ENCODE measurements around the gene PACSIN3. TPM values are rescaled to one million over a fixed set of nuclear protein-coding genes. Genes with fewer than 3 reads are reported as not detected.

PACSIN3 gene
- total RNA-seq, 4 donors from 2014 or later: 129 to 369 (median 205) TPM

DNA sequence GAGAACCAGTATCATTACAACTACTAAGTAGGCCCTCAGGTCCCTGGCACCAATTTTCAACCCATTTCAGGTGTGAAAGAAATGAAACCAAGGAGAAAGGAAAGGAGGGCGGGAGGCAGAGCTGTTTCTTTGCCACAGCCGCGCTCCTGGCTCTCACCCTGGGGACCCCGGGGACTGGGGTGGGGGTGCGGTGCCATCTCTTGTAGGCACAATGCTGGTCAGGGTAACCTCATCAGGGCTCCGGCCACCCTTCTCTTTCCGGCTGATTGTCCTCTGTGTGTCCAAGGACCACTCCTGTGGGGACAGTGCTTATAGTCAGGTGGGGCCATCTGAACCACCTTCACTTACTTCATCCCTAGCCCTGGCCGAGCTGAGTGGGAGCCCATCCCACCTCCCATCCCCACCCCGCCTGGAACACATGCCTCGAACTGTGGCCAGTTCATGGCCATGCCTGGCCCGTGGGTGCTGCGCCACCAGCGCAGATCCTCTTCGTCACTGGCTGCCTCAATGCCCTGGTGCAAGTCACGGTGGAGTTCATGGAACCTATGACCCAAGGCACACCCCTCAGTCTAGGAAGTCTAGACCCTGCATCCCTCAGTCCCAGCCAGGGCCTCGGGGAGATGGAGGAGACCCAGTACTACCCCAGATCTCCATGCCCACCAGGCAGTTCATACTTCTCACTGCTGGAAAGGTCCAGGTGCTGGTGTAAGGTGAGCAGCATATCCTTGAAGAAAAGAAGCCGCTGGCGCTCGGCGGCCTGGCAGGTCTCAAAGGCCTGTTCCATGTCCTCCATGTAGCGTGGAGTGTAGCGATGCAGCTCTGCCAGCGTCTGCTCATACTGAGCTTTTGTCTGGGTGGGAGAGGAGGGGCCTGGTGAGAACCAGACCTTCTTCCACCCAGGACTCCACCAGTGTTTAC is 7.2 kb downstream of the PACSIN3 start:
- no peaks in the 10 kb centered on the region for H3K9me3 ChIP-seq
- DNase-seq (no peak), ATAC-seq (no peak)
- H3K36me3 ChIP-seq: peaks cover 0 to 25% of the 10 kb centered on the region in 2 donors
- H3K4me1 ChIP-seq: peaks cover 70 to 80% of the 10 kb centered on the region in 2 donors
- TF ChIP-seq, protein P1, sequence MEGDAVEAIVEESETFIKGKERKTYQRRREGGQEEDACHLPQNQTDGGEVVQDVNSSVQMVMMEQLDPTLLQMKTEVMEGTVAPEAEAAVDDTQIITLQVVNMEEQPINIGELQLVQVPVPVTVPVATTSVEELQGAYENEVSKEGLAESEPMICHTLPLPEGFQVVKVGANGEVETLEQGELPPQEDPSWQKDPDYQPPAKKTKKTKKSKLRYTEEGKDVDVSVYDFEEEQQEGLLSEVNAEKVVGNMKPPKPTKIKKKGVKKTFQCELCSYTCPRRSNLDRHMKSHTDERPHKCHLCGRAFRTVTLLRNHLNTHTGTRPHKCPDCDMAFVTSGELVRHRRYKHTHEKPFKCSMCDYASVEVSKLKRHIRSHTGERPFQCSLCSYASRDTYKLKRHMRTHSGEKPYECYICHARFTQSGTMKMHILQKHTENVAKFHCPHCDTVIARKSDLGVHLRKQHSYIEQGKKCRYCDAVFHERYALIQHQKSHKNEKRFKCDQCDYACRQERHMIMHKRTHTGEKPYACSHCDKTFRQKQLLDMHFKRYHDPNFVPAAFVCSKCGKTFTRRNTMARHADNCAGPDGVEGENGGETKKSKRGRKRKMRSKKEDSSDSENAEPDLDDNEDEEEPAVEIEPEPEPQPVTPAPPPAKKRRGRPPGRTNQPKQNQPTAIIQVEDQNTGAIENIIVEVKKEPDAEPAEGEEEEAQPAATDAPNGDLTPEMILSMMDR (IDR thresholded peaks at IDR 0.05 in 4 of 5, conservative IDR thresholded peaks at IDR 0.05 in 1 of 5): no peak
- no peak for TF ChIP-seq POLR2A (IDR thresholded peaks at IDR 0.05)
- intact Hi-C loops (cut with DNase I; ENCODE audit: low total_unique reads): loop anchor here (5.0 to 10.0 kb wide), 2 partner anchors 228 to 474 kb away; partner anchors contain the start of genes ARHGAP1, SLC39A13 and ZNF408
- H3K27me3 ChIP-seq: no peaks in the 10 kb centered on the region
- in situ Hi-C loops (cut with MboI; ENCODE audit: low sequenced_read_pairs in 4 of 4): no loop called here
- peak overlapping the region; percentile 97 to 99 (median 98) for H3K27ac ChIP-seq
- no peak overlapping the region for H3K4me3 ChIP-seq

GRCh38 chr11:47178316-47178715 is 7.9 kb downstream of the PACSIN3 start:
- in situ Hi-C loops (cut with MboI; ENCODE audit: low sequenced_read_pairs in 4 of 4): no loop called here
- H3K27me3 ChIP-seq: no peaks in the 10 kb centered on the region
- H3K4me1 ChIP-seq: peaks cover 72 to 73% of the 10 kb centered on the region in 2 donors
- H3K27ac ChIP-seq: peak overlapping the region; percentile 97 to 99 (median 98)
- H3K4me3 ChIP-seq: no peak overlapping the region
- peaks cover 0 to 32% of the 10 kb centered on the region in 2 donors for H3K36me3 ChIP-seq
- ATAC-seq (no peak), DNase-seq (no peak)
- TF ChIP-seq POLR2A (IDR thresholded peaks at IDR 0.05): no peak
- H3K9me3 ChIP-seq: no peaks in the 10 kb centered on the region
- intact Hi-C loops (cut with DNase I; ENCODE audit: low total_unique reads): loop anchor here (5.0 to 10.0 kb wide), 2 partner anchors 229 to 474 kb away; partner anchors contain the start of genes ARHGAP1, SLC39A13 and ZNF408

- H3K4me3 ChIP-seq: peak overlapping the region in 3 of 4 donors; percentile 63 to 90 (median 88)
- DNase-seq (peak in 1 of 2 donors; percentile 74), ATAC-seq (peak; percentile 9 to 13)
- H3K9me3 ChIP-seq: no peaks in the 10 kb centered on the region
- intact Hi-C loops (cut with DNase I; ENCODE audit: low total_unique reads): loop anchor here (1.0 to 10.0 kb wide), 6 partner anchors 37 to 473 kb away; partner anchors contain the start of genes ACP2, ARHGAP1, DDB2 and SLC39A13
- H3K27ac ChIP-seq: peak overlapping the region; percentile 97 to 99 (median 98)
- in situ Hi-C loops (cut with MboI; ENCODE audit: low sequenced_read_pairs in 4 of 4): no loop called here
- peaks cover 72 to 76% of the 10 kb centered on the region in 2 donors for H3K4me1 ChIP-seq
- H3K27me3 ChIP-seq: no peaks in the 10 kb centered on the region
- peaks cover 0 to 37% of the 10 kb centered on the region in 2 donors for H3K36me3 ChIP-seq
- TF ChIP-seq POLR2A (IDR thresholded peaks at IDR 0.05): no peak
- TF ChIP-seq, protein P1 (IDR thresholded peaks at IDR 0.05 in 4 of 5, conservative IDR thresholded peaks at IDR 0.05 in 1 of 5): no peak
Measured at GRCh38 chr11:47177846-47178245, 8.4 kb downstream of the PACSIN3 start.

- in situ Hi-C loops (cut with MboI; ENCODE audit: low sequenced_read_pairs in 4 of 4) (no loop called here), intact Hi-C loops (cut with DNase I; ENCODE audit: low total_unique reads) (loop anchor here (1.0 to 10.0 kb wide), 6 partner anchors 37 to 473 kb away; partner anchors contain the start of genes ACP2, ARHGAP1, DDB2 and SLC39A13)
- Histone ChIP-seq H3K27me3 (no peaks in the 10 kb centered on the region), H3K9me3 (no peaks in the 10 kb centered on the region), H3K36me3 (peaks cover 0 to 42% of the 10 kb centered on the region in 2 donors), H3K4me3 (peak overlapping the region; percentile 63 to 90 (median 78)), H3K27ac (peak overlapping the region; percentile 97 to 99 (median 98)), H3K4me1 (peaks cover 72 to 77% of the 10 kb centered on the region in 2 donors)
- TF ChIP-seq, protein P1 (IDR thresholded peaks at IDR 0.05 in 4 of 5, conservative IDR thresholded peaks at IDR 0.05 in 1 of 5): peak; percentile 47 to 73 (median 72)
- no peak for TF ChIP-seq POLR2A (IDR thresholded peaks at IDR 0.05)
- DNase-seq (peak; percentile 62 to 83), ATAC-seq (peak; percentile 70 to 75)
Measured at GRCh38 chr11:47177229-47177845, 8.9 kb downstream of the PACSIN3 start.
